D721Med (cell line): ENCODE data around the gene SLC24A3.

Source experiments
- DNase-seq: peaks from one replicate; pipeline ENCODE4 v3.0.0; 2011; ENCODE audit warnings: low spot score; ENCODE audit not compliant: insufficient read length
- FAIRE-seq: peaks from 2 replicates; lab custom pipeline; 2011; peaks lifted over from hg19 to GRCh38; lab: Jason Lieb, UNC
- TF ChIP-seq, protein P1 (sequence below): IDR thresholded peaks from 2 replicates; pipeline ENCODE4 v1.5.1; 2012; ENCODE audit warnings: mild to moderate bottlenecking, control low read depth; ENCODE audit not compliant: insufficient read depth; ENCODE audit errors: missing control alignments

SLC24A3 gene

DNA sequence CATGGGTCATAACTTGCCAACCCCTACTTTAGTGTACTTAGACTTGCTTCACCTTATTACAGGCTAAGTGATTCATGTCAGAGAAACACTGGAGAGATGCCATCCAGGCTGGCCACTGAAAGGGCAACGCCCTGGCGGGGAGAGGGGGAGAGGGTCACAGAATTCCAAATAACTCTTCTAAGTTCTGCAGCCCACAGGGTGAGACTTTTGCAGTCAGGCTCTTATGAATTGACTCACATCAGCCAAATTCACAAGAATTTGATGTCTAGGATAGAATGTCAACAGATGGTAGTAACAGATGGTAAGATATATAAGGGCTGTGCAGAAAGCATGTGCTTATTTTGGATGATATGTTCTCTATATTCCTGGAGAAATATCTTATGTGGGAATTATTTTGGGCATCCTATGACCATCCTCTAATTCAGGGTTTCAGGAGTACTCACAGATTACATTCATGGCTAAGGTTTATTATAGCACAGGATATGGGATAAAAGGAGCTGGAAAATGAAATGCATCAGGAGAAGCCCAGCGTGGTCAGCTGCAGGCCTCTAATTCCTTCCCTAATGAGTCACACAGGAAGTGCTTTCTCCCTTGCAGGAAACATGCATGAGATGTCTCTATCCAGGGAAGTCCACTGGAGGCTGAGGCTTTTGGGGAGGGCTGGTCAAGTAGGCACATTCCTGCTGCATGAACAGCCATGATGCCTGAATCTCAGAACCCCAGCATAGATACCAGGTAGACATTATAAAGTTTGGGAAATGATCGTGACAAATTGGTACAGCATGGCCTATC lies 486.9 kb downstream of the SLC24A3 start:
- TF ChIP-seq, protein P1, sequence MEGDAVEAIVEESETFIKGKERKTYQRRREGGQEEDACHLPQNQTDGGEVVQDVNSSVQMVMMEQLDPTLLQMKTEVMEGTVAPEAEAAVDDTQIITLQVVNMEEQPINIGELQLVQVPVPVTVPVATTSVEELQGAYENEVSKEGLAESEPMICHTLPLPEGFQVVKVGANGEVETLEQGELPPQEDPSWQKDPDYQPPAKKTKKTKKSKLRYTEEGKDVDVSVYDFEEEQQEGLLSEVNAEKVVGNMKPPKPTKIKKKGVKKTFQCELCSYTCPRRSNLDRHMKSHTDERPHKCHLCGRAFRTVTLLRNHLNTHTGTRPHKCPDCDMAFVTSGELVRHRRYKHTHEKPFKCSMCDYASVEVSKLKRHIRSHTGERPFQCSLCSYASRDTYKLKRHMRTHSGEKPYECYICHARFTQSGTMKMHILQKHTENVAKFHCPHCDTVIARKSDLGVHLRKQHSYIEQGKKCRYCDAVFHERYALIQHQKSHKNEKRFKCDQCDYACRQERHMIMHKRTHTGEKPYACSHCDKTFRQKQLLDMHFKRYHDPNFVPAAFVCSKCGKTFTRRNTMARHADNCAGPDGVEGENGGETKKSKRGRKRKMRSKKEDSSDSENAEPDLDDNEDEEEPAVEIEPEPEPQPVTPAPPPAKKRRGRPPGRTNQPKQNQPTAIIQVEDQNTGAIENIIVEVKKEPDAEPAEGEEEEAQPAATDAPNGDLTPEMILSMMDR = no peak
- no peak for DNase-seq
- FAIRE-seq = no peak

DNA sequence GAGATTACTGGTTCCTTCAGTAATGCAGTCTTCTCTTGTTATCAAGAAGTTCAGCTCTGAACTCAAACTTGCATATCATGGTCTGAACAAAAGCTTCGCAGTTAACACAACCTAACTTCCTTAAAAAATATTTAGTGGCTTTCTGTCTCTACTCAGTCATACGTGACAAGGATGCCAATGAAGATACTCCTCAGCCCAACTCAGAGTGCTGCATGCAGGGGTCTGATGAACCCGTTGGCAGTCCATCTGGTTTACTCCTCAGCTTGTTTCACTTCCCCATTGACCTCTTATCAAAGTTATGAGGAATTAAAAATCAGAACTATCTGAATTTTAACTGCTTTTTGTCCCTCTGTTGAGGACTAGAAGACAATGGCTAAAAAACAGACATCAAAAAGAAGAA lies 489.0 kb downstream of the SLC24A3 start:
- TF ChIP-seq, protein P1 = no peak
- FAIRE-seq (no peak), DNase-seq (no peak)

DNA sequence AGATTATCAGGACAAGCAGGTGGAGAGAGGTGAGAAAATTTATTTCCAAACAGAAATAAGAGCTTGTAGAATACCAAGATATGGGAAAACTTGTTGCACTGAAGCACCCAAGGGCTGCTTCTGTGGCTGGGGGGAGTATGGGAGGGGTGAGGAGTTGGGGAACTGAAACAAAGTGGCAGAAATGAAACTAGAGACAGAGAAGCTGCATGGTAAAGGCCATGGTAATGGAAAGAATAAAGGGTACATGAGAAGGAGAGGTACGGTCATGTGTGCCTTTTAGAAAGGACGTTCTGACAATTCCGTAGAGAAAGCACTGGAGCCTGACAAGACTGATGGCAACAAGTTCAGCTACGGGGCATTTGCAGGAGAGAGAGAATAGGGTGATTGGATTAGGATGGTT lies 494.0 kb downstream of the SLC24A3 start:
- FAIRE-seq (no peak), DNase-seq (no peak)
- TF ChIP-seq, protein P1 = no peak

DNA sequence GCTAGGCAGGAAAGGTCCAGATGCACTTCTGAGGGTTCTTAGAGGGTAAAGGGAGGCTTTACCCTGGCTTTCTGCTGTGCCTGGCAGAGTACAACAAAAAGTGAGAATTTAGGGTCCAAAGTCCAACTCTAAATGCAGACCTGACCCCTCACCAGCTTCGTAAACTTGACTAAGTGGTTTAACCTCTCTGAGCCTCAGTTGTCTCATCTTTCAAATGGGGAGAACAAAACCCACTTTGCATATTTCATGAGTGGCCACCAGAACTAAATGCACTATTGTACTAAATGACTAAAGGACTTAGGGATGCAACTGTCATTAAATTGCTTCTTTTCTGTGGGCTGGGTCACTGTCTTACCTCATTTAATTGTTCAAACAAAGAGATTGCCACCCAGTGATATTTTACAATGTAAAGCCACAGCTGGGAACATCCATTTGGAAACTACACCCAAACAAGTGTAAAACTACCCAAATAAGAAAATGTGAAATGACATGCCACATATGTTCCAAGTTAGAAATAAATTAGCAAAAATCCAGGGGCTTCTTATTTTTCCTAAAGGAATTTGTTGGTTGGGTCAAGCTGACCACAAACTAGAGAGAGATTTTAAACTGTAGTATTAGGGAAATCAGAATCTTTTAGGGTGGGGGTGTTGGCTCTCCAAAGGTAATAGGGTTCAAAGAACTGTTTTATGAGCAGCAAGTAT lies 497.3 kb downstream of the SLC24A3 start:
- DNase-seq (no peak), FAIRE-seq (no peak)
- TF ChIP-seq, protein P1 = no peak

DNA sequence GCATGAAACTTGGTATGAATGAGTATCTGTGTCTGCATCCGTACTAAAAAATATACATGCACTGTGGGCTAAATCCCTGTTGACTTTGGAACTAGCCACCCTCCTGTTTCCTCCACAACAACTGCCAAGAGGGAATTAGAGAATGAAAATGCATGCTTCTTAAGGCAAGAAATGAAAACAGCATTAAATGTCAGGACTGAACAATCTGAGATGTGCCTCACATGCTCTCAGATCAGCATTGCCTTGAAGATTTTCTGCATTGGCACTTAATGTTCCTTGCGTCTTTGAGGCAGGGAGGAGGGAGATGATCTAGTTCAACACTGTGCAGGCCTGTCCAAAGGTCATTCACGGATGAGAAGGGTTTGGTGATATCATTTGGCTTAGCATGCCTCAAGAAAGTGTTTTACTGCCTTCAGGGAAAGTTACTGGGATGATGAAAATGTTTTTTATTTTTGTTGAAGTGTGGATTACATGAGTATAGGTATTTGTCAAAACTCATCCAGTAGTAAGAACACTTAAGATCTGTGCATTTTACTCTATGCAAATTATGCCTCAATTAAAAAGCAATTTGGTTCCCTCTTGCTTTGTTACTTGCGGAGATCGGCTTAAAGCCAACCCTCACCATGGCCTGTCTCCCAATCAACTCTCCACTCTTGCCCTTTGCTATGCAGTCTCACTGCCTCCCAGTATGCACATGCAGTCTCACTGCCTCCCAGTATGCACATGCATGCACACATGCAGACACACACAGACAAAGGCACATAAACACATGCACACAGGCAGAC lies 498.1 kb downstream of the SLC24A3 start:
- no peak for FAIRE-seq
- DNase-seq = no peak
- TF ChIP-seq, protein P1 = no peak

DNA sequence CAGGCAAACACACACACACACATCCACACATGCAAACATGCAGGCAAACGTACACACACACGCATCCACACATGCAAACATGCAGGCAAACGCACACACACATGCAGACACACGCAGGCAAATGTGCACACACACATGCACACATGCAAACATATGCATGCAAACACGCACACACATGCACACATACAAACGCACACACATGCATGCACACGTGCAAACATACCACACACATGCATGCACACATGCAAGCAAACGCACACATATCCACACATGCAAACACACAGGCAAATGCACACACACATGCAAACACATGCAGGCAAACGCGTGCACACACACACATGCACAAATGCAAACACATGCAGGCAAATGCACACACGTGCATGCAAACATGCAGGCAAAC lies 498.7 kb downstream of the SLC24A3 start:
- TF ChIP-seq, protein P1 = no peak
- DNase-seq (no peak), FAIRE-seq (no peak)
